ENCODE data around the gene ATP10B.

The ATP10B gene

GRCh38 chr5:160627921-160628618, 223.9 kb downstream of the ATP10B start:
- TF ChIP-seq CTCF (IDR thresholded peaks at IDR 0.05): no peak
- Histone ChIP-seq H3K4me3 (no peak overlapping the region), H3K27ac (no peak overlapping the region)
- no peak for DNase-seq (ENCODE audit: low spot score)

GRCh38 chr5:160626322-160626721, 225.7 kb downstream of the ATP10B start:
- Histone ChIP-seq H3K27ac (no peak overlapping the region), H3K4me3 (no peak overlapping the region)
- no peak for DNase-seq (ENCODE audit: low spot score)
- no peak for TF ChIP-seq CTCF (IDR thresholded peaks at IDR 0.05)

GRCh38 chr5:160621526-160621925, 230.5 kb downstream of the ATP10B start:
- no peak for DNase-seq (ENCODE audit: low spot score)
- Histone ChIP-seq H3K4me3 (no peak overlapping the region), H3K27ac (no peak overlapping the region)
- no peak for TF ChIP-seq CTCF (IDR thresholded peaks at IDR 0.05)

- Histone ChIP-seq H3K4me3 (no peak overlapping the region), H3K27ac (no peak overlapping the region)
- no peak for TF ChIP-seq CTCF (IDR thresholded peaks at IDR 0.05)
- DNase-seq (ENCODE audit: low spot score): no peak
These were observed 231.6 kb downstream of the ATP10B start for GRCh38 chr5:160620401-160620800.

DNA sequence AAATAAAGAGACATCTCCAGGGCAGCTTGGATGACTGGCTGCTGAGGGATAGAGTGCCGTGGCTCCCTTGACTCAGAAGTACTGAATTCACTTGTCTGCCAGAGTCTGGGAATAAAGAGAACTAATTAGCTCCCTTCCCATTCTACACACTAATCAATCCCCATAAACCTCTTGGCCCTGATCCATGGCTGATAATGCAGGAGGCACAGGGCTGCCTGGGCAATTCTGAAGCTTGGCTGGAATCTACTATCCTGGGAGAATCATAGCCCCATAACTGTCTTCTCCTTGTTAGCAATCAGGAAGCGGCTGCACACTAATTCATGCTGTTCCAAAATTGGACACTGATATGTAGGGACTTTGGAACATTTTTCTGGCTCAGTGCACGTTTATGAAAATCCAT, 232.6 kb downstream of the ATP10B start:
- TF ChIP-seq CTCF (IDR thresholded peaks at IDR 0.05): no peak
- Histone ChIP-seq H3K4me3 (no peak overlapping the region), H3K27ac (no peak overlapping the region)
- DNase-seq (ENCODE audit: low spot score): no peak

DNA sequence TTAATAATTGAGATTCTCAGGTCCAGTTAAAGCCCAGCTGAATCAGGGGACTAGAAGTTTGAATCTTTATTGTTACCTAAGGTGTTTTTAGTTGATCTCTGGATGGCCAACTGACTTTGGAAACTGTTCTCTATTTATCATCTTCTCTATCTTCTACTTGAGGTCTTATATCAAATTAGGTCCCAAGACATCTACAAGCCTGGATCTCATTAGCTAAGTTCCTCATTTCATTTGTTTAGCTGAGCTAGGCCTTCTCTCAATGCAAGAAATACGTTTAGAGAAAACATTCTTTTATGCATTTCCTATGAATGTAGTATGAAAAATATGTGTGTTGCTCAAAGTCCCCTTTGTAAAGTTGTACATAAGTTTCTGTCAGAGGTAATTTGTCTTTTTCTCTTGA, 233.7 kb downstream of the ATP10B start:
- DNase-seq (ENCODE audit: low spot score): no peak
- no peak overlapping the region for H3K4me3 ChIP-seq
- TF ChIP-seq CTCF (IDR thresholded peaks at IDR 0.05): no peak
- H3K27ac ChIP-seq: no peak overlapping the region

GRCh38 chr5:160616712-160617497, 235.1 kb downstream of the ATP10B start:
- no peak for TF ChIP-seq CTCF (IDR thresholded peaks at IDR 0.05)
- H3K27ac ChIP-seq: no peak overlapping the region
- no peak for DNase-seq (ENCODE audit: low spot score)
- H3K4me3 ChIP-seq: no peak overlapping the region

Measured in coronary artery (tissue), 2 donors.